Sigmoid colon (tissue), 7 donors: ENCODE measurements around the gene ATRX. TPM values are rescaled to one million over a fixed set of nuclear protein-coding genes. Genes with fewer than 3 reads are reported as not detected.

ENCODE experiments used
- DNase-seq: peaks from one replicate; pipeline ENCODE4 v3.0.0-alpha.2; 2019
- H3K27ac ChIP-seq, 4 donors: fragments of 200-600 bp; sonication (generic); one replicate each; pipeline ENCODE4 v1.5.1; 2016 to 2019; ENCODE audit warnings: mild to moderate bottlenecking in 1 of 4
- H3K27me3 ChIP-seq, 3 donors: fragments of 200-600 bp; sonication (generic); one replicate each; pipeline ENCODE4 v1.5.1; 2019; ENCODE audit warnings: mild to moderate bottlenecking in 1 of 3
- H3K36me3 ChIP-seq, 4 donors: fragments of 200-600 bp; sonication (generic); one replicate each; pipeline ENCODE4 v1.5.1; 2016 to 2019
- H3K4me1 ChIP-seq, 4 donors: fragments of 200-600 bp; sonication (generic); one replicate each; pipeline ENCODE4 v1.5.1; 2017 to 2019
- H3K4me3 ChIP-seq, 4 donors: fragments of 200-600 bp; sonication (generic); one replicate each; pipeline ENCODE4 v1.5.1; 2017 to 2019; ENCODE audit warnings: mild to moderate bottlenecking in 2 of 4, moderate library complexity in 1 of 4
- H3K9me3 ChIP-seq, 4 donors: fragments of 200-600 bp in 3 of 4; sonication (generic) in 3 of 4; one replicate each; pipeline versions ENCODE4 v1.5.1 to v1.6.1; 2013 to 2019
- CTCF ChIP-seq, 4 experiments: fragments of 450-650 bp in 3 of 4; fragments of 200-600 bp in 1 of 4; IDR thresholded peaks; one replicate each; pipeline ENCODE4 v1.5.1; 2016 to 2019; ENCODE audit warnings: antibody characterized with exemption in 4 of 4, mild to moderate bottlenecking in 3 of 4, moderate library complexity in 2 of 4
- EP300 ChIP-seq, 4 donors: sonication (generic); formaldehyde crosslinking; IDR thresholded peaks; one replicate each; pipeline ENCODE4 v1.6.1; 2017; ENCODE audit warnings: antibody characterized with exemption in 4 of 4
- POLR2A ChIP-seq, 2 donors: fragments of 450-650 bp; IDR thresholded peaks; one replicate each; pipeline ENCODE4 v1.6.1; 2016; ENCODE audit warnings: antibody characterized with exemption in 2 of 2, mild to moderate bottlenecking in 2 of 2, moderate library complexity in 2 of 2
- POLR2AphosphoS5 ChIP-seq, 4 donors: sonication (generic); formaldehyde crosslinking; IDR thresholded peaks; one replicate each; pipeline ENCODE4 v1.6.1; 2017; ENCODE audit warnings: antibody characterized with exemption in 4 of 4
- WGBS, 2 donors: extraction: QIAGEN DNeasy Blood & Tissue Kit; methylation state at CpG; one replicate each; pipeline ENCODE4 v1.1.7; 2013; 5-methylcytosine and 5-hydroxymethylcytosine counted together
- intact Hi-C: fragments of 100-400 bp; cut with DNase I; formaldehyde crosslinking; loops from one replicate; pipeline ENCODE4 v1.15.1; 2023
- polyA plus RNA-seq, 3 donors: library from polyadenylated mRNA; stranded (reverse); fragments of 200-250 nt; gene quantifications; one replicate each; pipeline ENCODE4 v1.2.3, GENCODE V29; 2013
- small RNA-seq, 3 donors: library from RNA; depleted of rRNA; stranded (forward); fragments of <200 nt; gene quantifications; one replicate each; pipeline ENCODE3, GENCODE V24; 2016
- total RNA-seq, 4 donors: library from RNA; depleted of rRNA; stranded (reverse); fragments of >200 nt; gene quantifications; one replicate each; pipeline ENCODE4 v1.1.0, GENCODE V29; 2016
- donor health status: healthy with polysubstance abuse.
- donor health status: Bipolar disorder and iron deficiency.
- donor health status: healthy.

ATRX gene
- total and polyA plus RNA-seq, 7 donors: 4.6 to 142 (median 102) TPM

- TF ChIP-seq POLR2AphosphoS5 (IDR thresholded peaks at IDR 0.05): no peak
- TF ChIP-seq EP300 (IDR thresholded peaks at IDR 0.05): no peak
- TF ChIP-seq POLR2A (IDR thresholded peaks at IDR 0.05): no peak
- TF ChIP-seq CTCF (IDR thresholded peaks at IDR 0.05): no peak
- Histone ChIP-seq H3K27ac (no peak overlapping the region), H3K36me3 (no peaks in the 10 kb centered on the region), H3K4me3 (no peak overlapping the region), H3K27me3 (no peaks in the 10 kb centered on the region), H3K9me3 (no peaks in the 10 kb centered on the region), H3K4me1 (no peaks in the 10 kb centered on the region)
- intact Hi-C loops: no loop called here
- DNase-seq: no peak
- WGBS, 2 donors: 86 to 87% methylated on average over 5 of the region's 5 CpGs
Measured at GRCh38 chrX:77484045-77484444, 302.0 kb downstream of the ATRX start.

- H3K4me1 ChIP-seq: no peaks in the 10 kb centered on the region
- no peaks in the 10 kb centered on the region for H3K9me3 ChIP-seq
- H3K27me3 ChIP-seq: no peaks in the 10 kb centered on the region
- no peak overlapping the region for H3K27ac ChIP-seq
- 94 to 97% methylated on average over 2 of the region's 2 CpGs for WGBS, 2 donors
- DNase-seq: no peak
- intact Hi-C loops: no loop called here
- TF ChIP-seq POLR2AphosphoS5 (IDR thresholded peaks at IDR 0.05) (no peak), EP300 (IDR thresholded peaks at IDR 0.05) (no peak), POLR2A (IDR thresholded peaks at IDR 0.05) (no peak), CTCF (IDR thresholded peaks at IDR 0.05) (no peak)
- H3K36me3 ChIP-seq: no peaks in the 10 kb centered on the region
- H3K4me3 ChIP-seq: no peak overlapping the region
Measured at GRCh38 chrX:77455437-77455836, 330.6 kb downstream of the ATRX start.

Small RNA genes lying within 50 kb of the gene (small RNA-seq; reads per million reads assigned to genes)
- gene FABP5P15: 0 reads per million in 3 donors

Other genes with a start within 250 kb of the ATRX start
- 10 to 100 TPM; 26.0 to 29.5 (median 27.0) TPM for gene MAGT1, start 109.2 kb upstream of the ATRX start, total RNA-seq
- 10 to 100 TPM in 2 of 3 donors, 1 to 10 TPM in 1; 4.8 to 29.4 (median 11.3) TPM for gene MAGT1, start 109.2 kb upstream of the ATRX start, polyA plus RNA-seq
- gene COX7B, start 113.3 kb upstream of the ATRX start, total RNA-seq: 1,000 to 10,000 TPM in 1 of 4 donors, 100 to 1,000 TPM in 3; 503 to 1,011 (median 854) TPM
- gene COX7B, start 113.3 kb upstream of the ATRX start, polyA plus RNA-seq: 1,000 to 10,000 TPM; 1,083 to 2,795 (median 1,747) TPM
- gene ATP7A, start 124.5 kb upstream of the ATRX start, total RNA-seq: 10 to 100 TPM in 2 of 4 donors, 1 to 10 TPM in 2; 9.0 to 10.5 (median 10.1) TPM
- gene ATP7A, start 124.5 kb upstream of the ATRX start, polyA plus RNA-seq: 1 to 10 TPM in 1 of 3 donors, under 1 TPM in 2; 0.46 to 2.6 (median 0.60) TPM
- not detected for gene PGAM4, start 183.4 kb upstream of the ATRX start, total RNA-seq
- gene PGAM4, start 183.4 kb upstream of the ATRX start, polyA plus RNA-seq: not detected